ELF-1 (cell line): ENCODE data around the gene LETM1.

Experiments used
- DNase-seq: peaks from one replicate; pipeline ENCODE4 v3.0.0-alpha.2; 2016; ENCODE audit warnings: low read depth, low spot score

The LETM1 gene

DNA sequence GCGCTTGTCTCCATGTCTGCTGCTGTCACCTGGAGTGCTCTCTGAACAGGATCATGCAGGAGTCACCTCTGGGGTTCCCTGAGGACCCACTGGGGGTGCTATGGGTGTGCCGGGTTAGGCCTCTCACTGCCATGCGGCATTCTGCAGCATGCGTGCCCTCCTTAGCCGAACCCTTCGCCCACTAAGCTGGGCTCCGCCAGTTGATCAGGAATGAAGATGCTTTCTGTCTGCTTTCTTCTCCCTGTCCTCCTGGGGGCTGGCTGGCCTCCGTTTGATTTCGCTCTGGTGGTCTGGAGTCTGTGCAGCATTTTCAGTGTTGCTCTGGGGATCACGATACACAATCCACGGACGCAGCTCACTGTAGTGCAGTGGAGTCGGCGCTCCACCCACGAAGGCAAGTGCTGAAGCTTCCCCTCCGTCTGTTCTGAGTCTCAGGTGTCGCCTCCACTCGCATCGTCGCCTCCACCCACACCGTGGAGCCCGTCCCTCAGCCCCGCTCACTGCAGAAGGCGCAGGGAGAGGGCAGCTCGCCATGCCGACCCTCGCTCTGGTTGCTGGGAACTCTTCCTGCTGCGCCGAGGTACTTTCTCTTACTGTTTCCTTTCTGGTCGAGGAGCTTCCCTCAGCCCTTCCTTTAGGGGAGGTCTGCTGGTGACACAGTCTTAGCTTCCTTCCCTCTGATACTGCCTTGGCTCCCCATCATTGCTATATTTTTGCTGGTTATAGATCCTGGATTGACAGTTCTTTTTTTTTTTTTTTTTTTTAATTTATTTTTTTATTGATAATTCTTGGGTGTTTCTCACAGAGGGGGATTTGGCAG is 29.2 kb downstream of the LETM1 start:
- DNase-seq: no peak

- DNase-seq: no peak
These were observed 30.6 kb downstream of the LETM1 start for GRCh38 chr4:1825326-1825725.

DNA sequence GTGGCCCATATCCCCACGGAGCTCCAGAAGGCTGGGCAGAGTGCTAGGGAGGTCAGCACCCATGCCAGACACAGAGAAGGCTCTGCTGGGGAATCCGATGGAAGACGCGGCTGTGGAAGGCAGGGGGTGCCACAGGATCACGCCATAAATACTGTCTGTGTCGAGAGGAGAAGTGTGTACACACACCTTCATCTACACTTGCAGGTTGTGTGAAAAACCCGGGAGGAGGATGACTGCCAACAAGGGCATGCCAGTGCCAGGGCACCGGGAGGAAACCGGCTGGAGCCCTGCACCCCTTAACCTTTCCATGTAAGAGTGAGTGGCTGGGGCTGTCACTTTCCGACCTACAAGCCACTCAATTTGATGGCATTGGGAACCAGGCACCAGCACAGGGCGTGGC is 31.2 kb downstream of the LETM1 start:
- no peak for DNase-seq

DNA sequence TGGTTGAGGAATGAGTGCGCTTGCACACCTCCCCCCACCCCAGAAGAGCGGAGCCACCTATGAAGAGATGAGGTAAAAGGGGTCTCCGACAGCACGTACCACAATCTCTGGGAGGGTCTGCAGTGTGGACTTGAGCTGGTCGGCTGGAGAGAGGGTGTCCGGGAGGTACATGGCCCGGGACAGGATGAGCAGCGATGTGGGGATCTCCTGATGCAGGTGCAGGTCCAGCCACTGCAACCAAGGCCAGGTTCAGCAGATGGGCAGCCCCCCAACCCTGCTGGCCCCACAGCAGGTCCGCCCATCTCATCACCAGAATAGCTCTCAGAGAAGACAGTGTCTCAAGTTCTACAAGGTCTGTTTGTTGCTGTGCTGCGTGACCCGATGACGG is 32.4 kb downstream of the LETM1 start:
- no peak for DNase-seq

DNA sequence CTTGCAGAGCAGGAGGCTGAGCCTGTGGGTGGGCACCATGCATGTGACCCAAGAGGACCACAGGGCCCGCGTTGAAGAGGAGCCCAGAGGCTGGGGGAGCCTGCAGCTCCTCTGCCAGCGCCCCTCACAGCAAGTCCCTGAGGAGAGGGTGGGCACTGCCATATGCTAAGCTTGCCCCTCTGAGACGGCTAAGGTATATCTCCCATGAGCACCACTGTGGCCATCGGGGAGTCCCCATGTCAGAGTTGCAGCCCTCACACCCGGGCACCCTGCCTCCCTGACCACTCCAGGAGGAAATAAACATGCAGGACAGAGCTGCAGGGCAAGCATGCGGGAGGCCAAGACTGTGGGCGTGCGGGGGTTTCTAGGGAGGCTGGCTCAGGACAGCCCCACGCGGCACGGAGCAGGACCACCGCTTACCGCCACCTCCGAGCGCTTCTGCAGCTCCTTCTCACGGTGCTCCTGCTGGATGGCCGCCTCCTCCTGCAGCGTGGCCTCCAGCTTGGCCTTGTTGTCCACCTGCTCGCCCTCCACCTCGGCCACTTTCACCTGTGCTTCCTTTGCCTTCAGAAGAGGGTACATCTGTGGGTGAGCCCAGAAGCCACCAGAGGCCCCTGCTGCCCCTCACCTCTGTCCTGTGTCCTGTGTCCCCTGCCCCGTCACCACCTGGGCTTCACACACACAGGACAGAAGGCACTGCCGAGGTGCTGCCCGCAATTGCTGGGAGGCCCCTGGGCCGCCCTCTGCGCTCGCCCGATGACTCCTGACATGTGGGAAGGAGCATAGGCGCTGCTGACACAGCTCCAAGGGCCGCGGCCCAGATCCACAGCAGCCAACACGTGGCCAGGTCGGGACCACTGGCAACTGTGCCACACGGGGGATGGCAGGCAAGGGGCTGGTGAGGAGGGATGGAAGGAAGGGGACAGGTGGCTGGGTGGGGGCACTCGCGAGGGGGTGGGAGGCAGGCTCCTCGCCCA is 33.1 kb downstream of the LETM1 start:
- DNase-seq: no peak

- no peak for DNase-seq
These were observed 34.0 kb downstream of the LETM1 start for GRCh38 chr4:1821679-1822567.

DNA sequence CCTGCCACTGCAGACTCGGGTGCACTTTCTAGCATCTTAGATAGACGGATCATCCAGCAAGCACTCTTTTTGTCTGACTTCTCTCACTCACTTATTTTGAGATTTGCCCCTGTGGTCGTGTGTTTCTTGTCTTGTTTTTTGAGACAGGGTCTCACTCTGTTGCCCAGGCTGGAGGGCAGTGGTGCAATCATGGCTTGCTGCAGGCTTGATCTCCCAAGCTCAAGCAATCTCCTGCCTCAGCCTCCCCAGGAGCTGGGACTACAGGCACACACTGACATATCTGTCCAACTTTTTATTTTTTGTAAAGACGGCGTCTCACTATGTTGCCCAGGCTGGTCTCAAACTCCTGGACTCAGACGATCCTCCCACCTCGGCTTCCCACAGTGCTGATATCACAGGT is 36.1 kb downstream of the LETM1 start:
- no peak for DNase-seq

DNA sequence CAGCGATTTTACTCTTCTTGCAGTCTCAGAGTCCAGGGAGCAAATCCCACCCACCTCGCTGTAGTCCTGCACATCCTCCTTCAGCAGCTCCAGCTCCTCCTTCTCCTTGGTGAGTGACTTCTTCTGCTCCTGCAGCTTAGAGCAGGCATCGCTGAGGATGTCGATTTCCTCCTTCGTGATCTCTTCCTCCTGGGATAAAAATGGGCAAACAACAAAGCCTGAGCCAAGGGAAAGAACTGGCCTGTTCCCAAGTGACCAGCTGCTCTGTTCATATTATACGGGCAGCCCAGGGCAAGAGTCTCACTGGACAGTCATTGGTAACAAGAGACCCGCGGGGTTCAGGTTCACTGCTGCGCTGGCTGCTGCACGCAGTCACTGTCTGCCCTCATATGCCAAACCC is 36.7 kb downstream of the LETM1 start:
- DNase-seq: no peak

DNA sequence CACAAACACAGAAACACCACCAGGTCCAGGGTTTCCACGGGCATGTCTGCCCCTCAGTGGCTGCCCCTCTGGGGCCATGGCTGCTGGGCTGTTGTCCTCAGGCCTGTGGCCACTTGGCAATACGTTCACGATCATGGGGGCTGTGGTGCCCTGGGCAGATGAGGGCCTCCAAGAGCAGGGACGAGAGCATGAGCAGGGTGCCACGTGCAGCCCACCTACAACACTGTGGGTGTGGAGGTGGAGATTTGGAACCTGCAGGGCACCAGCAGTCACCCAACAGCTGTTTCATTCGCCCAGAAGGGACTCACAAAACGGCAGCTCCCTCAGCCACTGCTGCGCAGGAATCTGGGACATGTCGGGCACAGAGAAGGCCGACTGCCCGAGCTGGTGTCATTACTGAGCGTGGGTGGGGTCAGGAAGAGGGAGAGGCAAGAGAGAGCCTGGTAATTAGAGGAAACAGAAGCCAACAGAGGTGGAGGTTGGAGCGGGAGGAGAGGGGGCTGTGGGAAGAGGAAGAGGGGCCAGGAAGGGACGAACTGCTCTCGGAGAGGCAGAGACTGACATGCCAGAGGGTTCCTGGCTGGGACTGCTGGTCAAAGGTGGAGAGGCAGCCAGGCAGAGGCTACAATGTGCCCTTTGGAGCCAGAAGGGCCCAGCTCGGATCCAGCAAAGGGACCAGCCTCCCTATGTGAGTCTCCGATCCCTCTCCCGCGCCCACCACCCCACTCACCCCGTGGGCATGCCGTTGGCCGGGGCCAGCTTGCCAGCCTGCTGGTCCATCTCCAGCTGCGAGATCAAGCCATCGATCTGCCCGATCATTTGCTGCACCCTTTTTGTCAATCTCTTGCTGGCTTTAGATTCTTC is 39.7 kb downstream of the LETM1 start:
- no peak for DNase-seq

DNA sequence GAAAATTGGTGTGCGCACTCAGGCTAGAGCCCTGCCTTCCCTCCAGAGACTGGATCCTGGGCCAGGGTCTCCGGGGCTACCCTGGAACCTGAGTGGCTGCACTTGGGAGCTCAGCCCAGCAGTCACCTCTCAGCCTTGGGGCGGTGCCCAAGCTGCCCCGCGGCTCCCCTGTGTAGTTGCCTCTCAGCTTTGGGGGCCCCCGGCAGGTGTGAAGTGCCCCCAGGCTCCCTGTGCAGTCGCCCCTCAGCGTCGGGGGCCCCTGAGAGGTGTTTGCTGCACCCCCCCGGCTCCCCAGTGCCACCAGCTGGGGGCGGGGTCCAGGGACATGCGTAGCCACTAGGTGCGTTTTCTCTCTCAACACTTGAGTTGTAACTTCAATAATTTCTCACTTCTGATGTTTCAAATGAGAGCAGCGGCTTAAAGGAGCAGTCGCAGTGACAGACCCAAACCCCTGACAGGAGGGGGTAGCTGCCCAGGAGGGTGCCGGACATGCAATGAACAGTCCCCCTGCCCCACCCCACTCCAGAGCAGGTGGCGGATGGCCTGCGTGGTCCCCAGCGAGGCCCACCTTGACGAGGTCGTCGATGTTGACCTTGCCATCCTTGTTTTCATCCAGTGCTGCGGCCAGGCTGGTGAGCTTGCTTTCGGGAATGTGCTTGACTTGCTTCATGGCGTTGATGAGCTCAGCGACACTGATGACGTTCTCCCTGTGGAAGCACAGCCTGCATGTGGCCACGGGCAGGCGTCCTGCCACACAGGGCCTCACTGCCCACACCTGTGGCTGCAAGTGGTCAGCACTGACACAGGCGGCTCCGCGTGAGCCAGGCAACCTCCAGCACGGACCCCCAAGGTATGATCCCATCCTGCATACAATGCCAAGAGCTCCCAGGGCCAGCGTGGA is 40.6 kb downstream of the LETM1 start:
- no peak for DNase-seq

DNA sequence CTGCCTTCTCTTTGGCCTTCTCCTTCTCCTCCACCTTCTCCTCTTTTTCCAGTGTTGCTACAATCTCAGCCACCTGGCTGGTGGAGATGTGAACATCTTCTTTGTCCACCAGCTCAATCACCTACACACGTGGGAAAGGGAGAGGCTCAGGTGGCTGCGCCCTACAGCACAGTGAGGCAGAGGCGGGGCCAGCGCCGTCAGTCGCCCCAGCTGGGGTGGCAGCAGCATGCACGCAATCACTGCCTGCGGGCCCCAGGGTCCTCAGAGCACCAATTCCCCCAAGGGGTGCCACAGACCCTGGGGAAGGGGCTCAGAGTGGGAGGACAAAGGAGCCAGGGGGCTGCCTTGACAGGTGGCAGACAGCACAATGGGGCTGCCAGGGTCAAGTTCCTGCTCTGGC is 41.5 kb downstream of the LETM1 start:
- no peak for DNase-seq

GRCh38 chr4:1813915-1814314 is 42.0 kb downstream of the LETM1 start:
- DNase-seq: no peak

- no peak for DNase-seq
These were observed 42.7 kb downstream of the LETM1 start for GRCh38 chr4:1813231-1813630.

DNA sequence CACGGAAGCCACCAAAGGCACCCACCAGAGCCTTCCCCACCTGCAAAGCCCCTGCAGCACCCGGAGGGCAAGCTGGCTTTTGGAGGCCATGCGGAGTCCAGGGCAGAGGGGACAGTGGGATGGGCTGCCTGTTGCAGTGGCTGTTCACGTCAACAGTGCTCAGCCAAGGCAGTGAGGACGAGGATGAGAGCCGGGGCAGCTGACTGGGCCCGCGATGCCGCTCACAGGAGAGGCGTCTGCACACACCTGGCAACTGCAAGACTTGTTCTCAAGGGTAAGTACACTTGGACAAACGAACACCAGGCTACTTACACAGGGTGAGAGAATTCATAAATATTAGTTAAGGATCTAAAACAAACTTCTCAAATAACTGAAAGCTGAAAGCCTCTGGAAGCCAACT is 43.2 kb downstream of the LETM1 start:
- DNase-seq: no peak

- DNase-seq: no peak
These were observed 45.2 kb downstream of the LETM1 start for GRCh38 chr4:1810765-1811164.

DNA sequence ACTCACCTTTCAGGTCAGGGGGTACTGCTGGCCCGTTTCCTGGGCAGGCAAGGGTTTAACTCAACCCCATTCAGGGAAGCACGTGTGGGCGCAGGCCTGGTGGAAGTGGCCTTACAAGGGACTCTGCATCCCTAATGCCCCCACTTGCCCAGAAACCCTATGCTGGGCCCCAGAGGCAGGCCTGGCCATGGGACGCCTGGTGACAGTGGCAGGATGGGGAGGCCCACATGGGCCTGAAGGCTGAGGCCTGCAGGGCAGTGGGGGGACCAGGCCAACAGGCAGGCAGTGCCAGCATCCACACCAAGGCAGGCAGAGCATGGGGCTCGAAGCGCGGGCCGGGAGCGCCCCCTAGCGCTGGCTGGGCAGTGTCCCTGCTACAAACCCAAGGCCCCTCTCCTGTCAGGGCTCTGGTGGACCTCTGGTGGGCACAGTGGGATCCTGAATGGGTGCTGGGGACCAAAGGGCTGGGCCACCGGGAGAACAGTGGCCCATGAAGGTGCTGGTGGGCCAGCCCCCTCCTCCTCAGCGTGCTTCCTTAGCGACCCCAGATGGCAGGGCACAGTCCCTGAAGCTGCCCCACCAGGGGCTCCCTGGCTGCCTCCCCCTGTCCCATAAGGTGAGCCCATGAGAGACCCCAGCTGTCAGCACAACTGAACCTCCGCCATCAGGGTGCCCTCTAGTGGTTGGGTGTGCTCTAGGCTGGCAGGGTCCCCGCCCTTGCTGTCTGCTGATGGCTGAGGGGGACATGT is 46.0 kb downstream of the LETM1 start:
- peak; percentile 97 for DNase-seq

- no peak for DNase-seq
These were observed 46.9 kb downstream of the LETM1 start for GRCh38 chr4:1808851-1809753.

- no peak for DNase-seq
These were observed 47.6 kb downstream of the LETM1 start for GRCh38 chr4:1808396-1808795.
